A549 (cell line): ENCODE results near the gene SND1. TPM values are rescaled to one million over a fixed set of nuclear protein-coding genes. Genes with fewer than 3 reads are reported as not detected.

Experiments used
- ATAC-seq, 2 experiments: fragments of 200-7000 bp in 1 of 2; fragments of >200 bp in 1 of 2; cut with Nextera tagmentation in 1 of 2; cut with Tn5 transposase in 1 of 2; 3 replicates each; pipeline versions ENCODE4 v1.8.0 to v1.9.1; 2018 to 2020; ENCODE audit warnings: mild to moderate bottlenecking in 1 of 2, moderate library complexity in 1 of 2
- CTCF ChIA-PET: fragments of 300-600 bp; sonication (Branson Sonifier 250); formaldehyde crosslinking; extraction: SDS; loops from one replicate; lab custom pipeline; 2021; ENCODE audit warnings: antibody characterized with exemption, inconsistent platforms; lab: Yijun Ruan, JAX
- POLR2A ChIA-PET: fragments of 350-600 bp; formaldehyde crosslinking; extraction: SDS; loops from one replicate; lab custom pipeline; 2021; ENCODE audit warnings: antibody characterized with exemption, inconsistent platforms; lab: Yijun Ruan, JAX
- DNase-seq, 2 experiments: peaks; one replicate each; pipeline versions ENCODE4 v3.0.0 to v3.0.0-alpha.2; 2011 to 2016; ENCODE audit warnings: low read depth in 1 of 2, low spot score in 1 of 2
- FAIRE-seq: peaks from 2 replicates; lab custom pipeline; 2011; peaks lifted over from hg19 to GRCh38; lab: Jason Lieb, UNC
- H3K27ac ChIP-seq, 2 experiments: fragments of >200 bp; sonication (Bioruptor Twin); formaldehyde crosslinking; 3 replicates each; pipeline ENCODE4 v1.5.1; 2016 to 2017
- H3K4me1 ChIP-seq: fragments of >200 bp; sonication (Bioruptor Twin); formaldehyde crosslinking; 3 replicates; pipeline ENCODE4 v1.6.1; 2016
- H3K4me2 ChIP-seq: fragments of >200 bp; sonication (Bioruptor Twin); formaldehyde crosslinking; 3 replicates; pipeline ENCODE4 v1.6.1; 2016
- H3K4me3 ChIP-seq: fragments of >200 bp; sonication (Bioruptor Twin); formaldehyde crosslinking; 3 replicates; pipeline ENCODE4 v1.5.1; 2016
- H3K9me3 ChIP-seq: fragments of >200 bp; sonication (Bioruptor Twin); formaldehyde crosslinking; 3 replicates; pipeline ENCODE4 v1.6.1; 2016
- BCL3 ChIP-seq: fragments of >200 bp; sonication (Bioruptor Twin); formaldehyde crosslinking; IDR thresholded peaks from 3 replicates; pipeline ENCODE4 v1.6.1; 2016
- BHLHE40 ChIP-seq: IDR thresholded peaks from 2 replicates; pipeline ENCODE4 v1.6.1; 2012; ENCODE audit warnings: low read depth, low read length, inconsistent platforms
- CBX2 ChIP-seq: fragments of 200-600 bp; sonication (generic); IDR thresholded peaks from 2 replicates; pipeline ENCODE4 v1.6.1; 2016; ENCODE audit warnings: low read depth, mild to moderate bottlenecking, borderline replicate concordance
- EP300 ChIP-seq, 2 experiments: fragments of >200 bp; sonication (Bioruptor Twin); formaldehyde crosslinking; IDR thresholded peaks; 2 replicates in 1 of 2; 3 replicates in 1 of 2; pipeline ENCODE4 v1.6.1; 2016 to 2017
- ESRRA ChIP-seq: fragments of 150-350 bp; IDR thresholded peaks from 2 replicates; pipeline ENCODE4 v1.6.1; 2014; ENCODE audit warnings: mild to moderate bottlenecking, low read length, borderline replicate concordance
- FOSL2 ChIP-seq, 2 experiments: fragments of 450-650 bp in 1 of 2; fragments of >200 bp in 1 of 2; sonication (Bioruptor Twin) in 1 of 2; formaldehyde crosslinking; IDR thresholded peaks; 2 replicates each; pipeline versions ENCODE4 v1.5.0 to v1.6.1; 2016 to 2020; ENCODE audit warnings: mild to moderate bottlenecking in 1 of 2, moderate library complexity in 1 of 2
- FOXS1 ChIP-seq: fragments of 250-450 bp; sonication (Bioruptor Pico); IDR thresholded peaks from 2 replicates; pipeline ENCODE4 v1.5.0; 2020; ENCODE audit warnings: mild to moderate bottlenecking, moderate library complexity
- HEYL ChIP-seq: fragments of 250-450 bp; sonication (Bioruptor Pico); IDR thresholded peaks from 2 replicates; pipeline ENCODE4 v1.8.0; 2021; ENCODE audit warnings: mild to moderate bottlenecking, moderate library complexity
- HOXA7 ChIP-seq: fragments of 250-450 bp; sonication (Bioruptor Pico); IDR thresholded peaks from 2 replicates; pipeline ENCODE4 v1.5.0; 2020; ENCODE audit warnings: mild to moderate bottlenecking, moderate library complexity
- JUN ChIP-seq, 2 experiments: fragments of >200 bp; sonication (Bioruptor Twin); formaldehyde crosslinking; IDR thresholded peaks; 2 replicates in 1 of 2; 3 replicates in 1 of 2; pipeline ENCODE4 v1.6.1; 2016 to 2017
- KDM5A ChIP-seq: fragments of 200-600 bp; sonication (generic); IDR thresholded peaks from 2 replicates; pipeline ENCODE4 v1.6.1; 2016; ENCODE audit warnings: antibody characterized with exemption, mild to moderate bottlenecking
- MAFK ChIP-seq: fragments of 450-650 bp; IDR thresholded peaks from 2 replicates; pipeline ENCODE4 v1.6.1; 2014; ENCODE audit not compliant: partially characterized antibody
- MAZ ChIP-seq: fragments of 150-350 bp; IDR thresholded peaks from 2 replicates; pipeline ENCODE4 v1.6.1; 2014; ENCODE audit warnings: antibody characterized with exemption, low read depth, low read length, borderline replicate concordance
- MYC ChIP-seq: IDR thresholded peaks from 2 replicates; pipeline ENCODE4 v1.6.1; 2012; ENCODE audit warnings: mild to moderate bottlenecking, inconsistent platforms, low read length, improper control_type of control experiment, borderline replicate concordance
- NR3C1 ChIP-seq: fragments of >200 bp; sonication (Bioruptor Twin); formaldehyde crosslinking; IDR thresholded peaks from 3 replicates; pipeline ENCODE4 v1.6.1; 2017
- RAD21 ChIP-seq, 2 experiments: fragments of >200 bp in 1 of 2; sonication (Bioruptor Twin) in 1 of 2; formaldehyde crosslinking in 1 of 2; IDR thresholded peaks in 1 of 2; conservative IDR thresholded peaks in 1 of 2; 2 replicates in 1 of 2; 3 replicates in 1 of 2; pipeline ENCODE4 v1.6.1; 2012 to 2018; ENCODE audit warnings: inconsistent platforms in 1 of 2
- RARB ChIP-seq: fragments of 250-450 bp; sonication (Bioruptor Pico); IDR thresholded peaks from 2 replicates; pipeline ENCODE4 v1.8.0; 2021; ENCODE audit warnings: mild to moderate bottlenecking, moderate library complexity
- RCOR1 ChIP-seq: fragments of 150-350 bp; IDR thresholded peaks from 2 replicates; pipeline ENCODE4 v1.6.1; 2014; ENCODE audit warnings: antibody characterized with exemption, low read length, low read depth
- REST ChIP-seq: fragments of 200-600 bp; sonication (generic); IDR thresholded peaks from 2 replicates; pipeline ENCODE4 v1.6.1; 2016; ENCODE audit warnings: antibody characterized with exemption, mild to moderate bottlenecking, moderate library complexity
- TP53 ChIP-seq: fragments of 250-450 bp; sonication (Bioruptor Pico); IDR thresholded peaks from 2 replicates; pipeline ENCODE4 v1.5.0; 2021; ENCODE audit warnings: mild to moderate bottlenecking, moderate library complexity
- ZC3H11A ChIP-seq: fragments of 450-650 bp; IDR thresholded peaks from 2 replicates; pipeline ENCODE4 v1.6.1; 2014; ENCODE audit warnings: antibody characterized with exemption, mild to moderate bottlenecking
- ZFP36 ChIP-seq: fragments of 450-650 bp; IDR thresholded peaks from 2 replicates; pipeline ENCODE4 v1.6.1; 2014; ENCODE audit warnings: borderline replicate concordance; ENCODE audit not compliant: partially characterized antibody
- WGBS: methylation state at CpG from one replicate; pipeline ENCODE4 v1.1.6; 2017; ENCODE audit errors: missing lambda C conversion rate; 5-methylcytosine and 5-hydroxymethylcytosine counted together
- polyA plus RNA-seq, 4 experiments: library from polyadenylated mRNA; depleted of rRNA in 3 of 4; stranded (reverse); fragments of >200 nt; fragmentation: RNase III in 1 of 4; extraction: RNeasy Plus Mini Kit Qiagen cat#74134 plus additional on column Dnase treatment in 1 of 4; gene quantifications; 2 replicates in 3 of 4; 3 replicates in 1 of 4; pipeline ENCODE4 v1.2.3, GENCODE V29; 2011 to 2017
- TF ChIP-seq, protein P1 (sequence below): IDR thresholded peaks from 2 replicates; pipeline ENCODE4 v1.6.1; 2012

The SND1 gene
- polyA plus RNA-seq, 2 of the 4 experiments (the other 2 are of a cell fraction) = 102 to 138 TPM

GRCh38 chr7:127998671-127999070 is 346.7 kb downstream of the SND1 start:
- POLR2A ChIA-PET = no interaction called here
- DNase-seq (no peak), ATAC-seq (no peak), FAIRE-seq (no peak)
- Histone ChIP-seq H3K4me3 (no peak overlapping the region), H3K4me2 (no peak overlapping the region), H3K9me3 (no peaks in the 10 kb centered on the region), H3K27ac (no peak overlapping the region), H3K4me1 (peaks cover 11% of the 10 kb centered on the region; the same call in 2 of the 3 replicates)
- CTCF ChIA-PET = interaction anchor here (1.2 kb wide), 1 partner anchor 137 kb away, joined by 3 read pairs; no protein-coding TSS in a partner anchor
- TF ChIP-seq RARB (CRISPR knock-in tag) (no peak), BCL3 (no peak), JUN (IDR thresholded peaks at IDR 0.05) (no peak), FOSL2 (IDR thresholded peaks at IDR 0.05) (no peak), FOSL2 (CRISPR knock-in tag; IDR thresholded peaks at IDR 0.05) (no peak), MAZ (no peak), KDM5A (no peak), MYC (no peak), REST (no peak), CBX2 (no peak), RAD21 (conservative IDR thresholded peaks at IDR 0.05 in 1 of 2, IDR thresholded peaks at IDR 0.05 in 1 of 2) (no peak)
- 95% methylated on average over 2 of the region's 2 CpGs for WGBS

DNA sequence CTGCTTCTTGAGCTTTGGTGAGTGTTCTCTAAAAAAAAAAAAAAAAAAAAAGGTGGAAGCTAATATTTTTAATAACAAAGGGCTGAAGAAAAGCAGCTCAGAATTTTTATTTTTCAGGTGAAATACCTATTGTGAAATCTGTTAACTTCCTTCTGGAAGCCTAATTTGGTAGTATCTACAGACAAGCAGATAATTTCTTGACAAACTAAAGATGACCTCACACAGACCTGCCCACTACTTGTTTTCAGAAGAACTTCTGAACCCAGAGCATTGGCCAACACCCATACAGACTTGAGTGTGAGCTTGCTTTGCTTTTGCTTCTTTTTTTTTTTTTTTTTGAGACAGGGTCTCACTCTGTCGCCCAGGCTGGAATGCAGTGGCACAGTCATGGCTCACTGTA is 348.1 kb downstream of the SND1 start:
- 100% methylated on average over 1 of the region's 1 CpG for WGBS
- POLR2A ChIA-PET = interaction anchor here (0.6 kb wide), 1 partner anchor 15 kb away, joined by 4 read pairs; no protein-coding TSS in a partner anchor
- Histone ChIP-seq H3K27ac (no peak overlapping the region), H3K9me3 (no peaks in the 10 kb centered on the region), H3K4me1 (peaks cover 11% of the 10 kb centered on the region; the same call in 2 of the 3 replicates), H3K4me3 (no peak overlapping the region), H3K4me2 (no peak overlapping the region)
- DNase-seq (no peak), FAIRE-seq (no peak), ATAC-seq (no peak)
- TF ChIP-seq JUN (IDR thresholded peaks at IDR 0.05) (no peak), FOXS1 (CRISPR knock-in tag) (no peak), MYC (no peak), BHLHE40 (no peak), KDM5A (no peak), HOXA7 (no peak)
- CTCF ChIA-PET = interaction anchor here (0.6 to 1.0 kb wide), 3 partner anchors 18 to 279 kb away, joined by 3 to 4 read pairs (median 3); no protein-coding TSS in a partner anchor

- DNase-seq (no peak), FAIRE-seq (no peak), ATAC-seq (no peak)
- CTCF ChIA-PET = interaction anchor here (0.6 kb wide), 1 partner anchor 19 kb away, joined by 3 read pairs; no protein-coding TSS in a partner anchor
- no peaks in the 10 kb centered on the region for H3K9me3 ChIP-seq
- peaks cover 11% of the 10 kb centered on the region; the same call in 2 of the 3 replicates for H3K4me1 ChIP-seq
- H3K4me2 ChIP-seq = no peak overlapping the region
- WGBS = 87% methylated on average over 6 of the region's 6 CpGs
- no peak overlapping the region for H3K27ac ChIP-seq
- H3K4me3 ChIP-seq = no peak overlapping the region
- no peak for TF ChIP-seq MAFK
- no peak for TF ChIP-seq RCOR1
- TF ChIP-seq EP300 (IDR thresholded peaks at IDR 0.05) = no peak
- no peak for TF ChIP-seq KDM5A
- no peak for TF ChIP-seq ZFP36
- TF ChIP-seq TP53 = no peak
- TF ChIP-seq ZC3H11A = no peak
- TF ChIP-seq, protein P1, sequence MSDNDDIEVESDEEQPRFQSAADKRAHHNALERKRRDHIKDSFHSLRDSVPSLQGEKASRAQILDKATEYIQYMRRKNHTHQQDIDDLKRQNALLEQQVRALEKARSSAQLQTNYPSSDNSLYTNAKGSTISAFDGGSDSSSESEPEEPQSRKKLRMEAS = no peak
- TF ChIP-seq NR3C1 = no peak
- no peak for TF ChIP-seq ESRRA
- TF ChIP-seq HEYL (CRISPR knock-in tag) = no peak
- no peak for TF ChIP-seq HOXA7
- POLR2A ChIA-PET = no interaction called here
These were observed 348.9 kb downstream of the SND1 start for GRCh38 chr7:128000854-128001265.
